SHP77 (cell line): ENCODE measurements around the gene KCNMB2.
A peak's percentile ranks its signal among the peaks of the same experiment; 100 is the strongest.

Experiments used
- DNase-seq, 2 experiments: peaks; one replicate each; lab custom pipeline; 2025; lab: John Stamatoyannopoulos, UW

Gene KCNMB2

GRCh38 chr3:178808748-178809147, 272.5 kb downstream of the KCNMB2 start:
- DNase-seq: no peak

GRCh38 chr3:178810181-178810580, 273.9 kb downstream of the KCNMB2 start:
- DNase-seq: no peak

GRCh38 chr3:178822722-178823121, 286.5 kb downstream of the KCNMB2 start:
- no peak for DNase-seq

GRCh38 chr3:178823150-178823549, 286.9 kb downstream of the KCNMB2 start:
- no peak for DNase-seq

GRCh38 chr3:178823591-178824246, 287.5 kb downstream of the KCNMB2 start:
- peak in 1 of 2 experiments; percentile 19 for DNase-seq

GRCh38 chr3:178826435-178827123, 290.3 kb downstream of the KCNMB2 start:
- DNase-seq: no peak

GRCh38 chr3:178827285-178827856, 291.1 kb downstream of the KCNMB2 start:
- no peak for DNase-seq

GRCh38 chr3:178833695-178834094, 297.5 kb downstream of the KCNMB2 start:
- DNase-seq: no peak

GRCh38 chr3:178835033-178835432, 298.8 kb downstream of the KCNMB2 start:
- no peak for DNase-seq

GRCh38 chr3:178837512-178837911, 301.3 kb downstream of the KCNMB2 start:
- DNase-seq: no peak

GRCh38 chr3:178840586-178840985, 304.4 kb downstream of the KCNMB2 start:
- no peak for DNase-seq

- DNase-seq: no peak
These were observed 304.8 kb downstream of the KCNMB2 start for GRCh38 chr3:178841011-178841410.

GRCh38 chr3:178844916-178845315, 308.7 kb downstream of the KCNMB2 start:
- DNase-seq: no peak

- DNase-seq: peak in 1 of 2 experiments; percentile 23
These were observed 309.3 kb downstream of the KCNMB2 start for GRCh38 chr3:178845420-178846118.

- DNase-seq: no peak
These were observed 311.0 kb downstream of the KCNMB2 start for GRCh38 chr3:178847190-178847589.

GRCh38 chr3:178849199-178849910, 313.1 kb downstream of the KCNMB2 start:
- DNase-seq: no peak

GRCh38 chr3:178850450-178851190, 314.4 kb downstream of the KCNMB2 start:
- no peak for DNase-seq

GRCh38 chr3:178851564-178851963, 315.3 kb downstream of the KCNMB2 start:
- DNase-seq: no peak

GRCh38 chr3:178856804-178857203, 320.6 kb downstream of the KCNMB2 start:
- peak in 1 of 2 experiments; percentile 19 for DNase-seq

- DNase-seq: no peak
These were observed 323.1 kb downstream of the KCNMB2 start for GRCh38 chr3:178859386-178859785.

GRCh38 chr3:178859900-178860436, 323.7 kb downstream of the KCNMB2 start:
- peak in 1 of 2 experiments; percentile 6 for DNase-seq
